NCI-H69 (cell line): ENCODE data around the gene KDR.

Source experiments
- DNase-seq: peaks from one replicate; lab custom pipeline; 2025; lab: John Stamatoyannopoulos, UW

The KDR gene

DNA sequence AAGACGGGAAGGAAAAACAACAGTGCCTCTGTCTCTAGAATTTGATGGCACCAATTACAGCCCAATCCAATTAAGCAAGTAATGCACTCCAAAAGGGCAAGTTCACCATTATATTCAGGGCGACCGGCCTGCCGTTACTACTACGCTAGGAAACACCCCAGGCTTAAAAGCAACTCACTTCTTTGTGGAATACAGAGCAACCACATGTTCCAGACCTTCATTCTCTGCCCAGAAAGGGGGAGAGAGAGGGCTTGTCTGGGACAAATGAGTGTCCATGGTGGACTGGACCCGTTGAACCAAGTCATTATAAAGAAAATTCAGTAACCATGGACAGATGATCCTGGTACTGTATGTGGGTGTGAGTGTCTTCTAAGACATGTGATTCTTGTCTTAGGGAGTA, 1.6 kb downstream of the KDR start:
- DNase-seq = no peak

DNA sequence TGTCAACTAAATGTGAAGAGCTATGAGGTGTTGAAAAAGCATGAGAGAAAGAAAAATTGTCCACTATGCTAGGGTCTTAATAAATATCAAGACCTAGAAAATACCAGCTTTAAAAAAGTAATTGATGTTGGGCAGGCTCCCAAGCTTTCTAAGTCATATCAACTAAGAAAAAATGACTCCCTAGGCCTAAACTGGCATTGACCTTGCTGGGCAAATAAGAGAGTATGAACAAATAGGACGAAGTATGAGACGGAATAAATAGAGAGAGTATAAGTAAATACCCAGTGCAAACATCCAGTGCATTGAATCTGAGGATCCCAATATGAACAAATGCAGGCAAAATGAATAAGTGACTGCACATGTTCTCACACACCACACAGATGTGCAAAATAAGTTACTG, 3.2 kb downstream of the KDR start:
- no peak for DNase-seq

DNA sequence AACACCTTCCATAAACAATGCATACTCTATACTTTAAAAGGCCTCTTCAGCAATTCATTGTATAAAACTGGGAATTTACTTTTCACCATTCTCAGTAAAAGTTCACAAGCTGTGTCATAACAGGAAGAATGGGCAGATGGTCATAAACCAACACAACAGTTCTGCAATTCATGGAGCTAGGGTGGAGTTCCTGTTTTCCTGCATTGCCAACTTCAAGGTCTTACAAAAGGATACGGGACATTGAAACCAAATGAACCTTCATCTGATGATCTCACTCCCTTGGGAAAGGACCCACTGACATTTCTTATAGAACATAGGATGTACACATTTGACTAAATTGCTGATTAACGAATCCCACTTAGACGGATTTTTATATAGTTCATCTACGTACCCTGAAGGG, 4.1 kb downstream of the KDR start:
- no peak for DNase-seq

DNA sequence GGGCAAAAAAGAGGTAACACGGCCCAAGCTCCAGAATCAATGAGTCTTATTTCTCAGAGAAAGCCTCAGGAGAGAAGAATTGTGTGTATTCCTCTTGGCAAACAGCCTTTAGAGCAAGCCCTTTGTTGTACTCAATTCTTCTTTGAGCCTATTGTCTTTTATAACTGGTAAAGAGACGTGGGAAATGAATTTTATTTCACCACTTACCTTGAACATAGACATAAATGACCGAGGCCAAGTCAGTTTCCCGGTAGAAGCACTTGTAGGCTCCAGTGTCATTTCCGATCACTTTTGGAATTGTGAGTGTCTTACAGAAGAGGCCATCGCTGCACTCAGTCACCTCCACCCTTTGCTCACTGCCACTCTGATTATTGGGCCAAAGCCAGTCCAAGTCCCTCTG, 7.0 kb downstream of the KDR start:
- no peak for DNase-seq

DNA sequence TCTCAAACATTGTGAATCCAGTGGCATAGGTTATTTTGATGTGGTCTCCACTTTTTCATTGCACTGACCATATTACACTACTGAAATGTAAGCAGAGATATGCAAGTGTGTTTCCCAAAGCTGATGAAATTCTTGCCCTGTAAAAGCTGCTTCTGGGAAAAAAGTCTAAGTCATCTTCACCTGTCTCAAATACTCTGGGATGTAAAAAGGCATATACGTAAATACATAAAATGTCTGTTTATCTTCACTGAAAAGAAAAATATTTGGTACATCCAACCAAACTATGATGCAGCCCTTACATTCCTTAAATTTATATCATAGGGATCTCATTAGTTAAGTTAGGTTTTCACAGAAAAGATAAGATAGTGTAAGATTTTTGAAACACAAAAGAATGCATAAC, 7.9 kb downstream of the KDR start:
- DNase-seq = no peak

DNA sequence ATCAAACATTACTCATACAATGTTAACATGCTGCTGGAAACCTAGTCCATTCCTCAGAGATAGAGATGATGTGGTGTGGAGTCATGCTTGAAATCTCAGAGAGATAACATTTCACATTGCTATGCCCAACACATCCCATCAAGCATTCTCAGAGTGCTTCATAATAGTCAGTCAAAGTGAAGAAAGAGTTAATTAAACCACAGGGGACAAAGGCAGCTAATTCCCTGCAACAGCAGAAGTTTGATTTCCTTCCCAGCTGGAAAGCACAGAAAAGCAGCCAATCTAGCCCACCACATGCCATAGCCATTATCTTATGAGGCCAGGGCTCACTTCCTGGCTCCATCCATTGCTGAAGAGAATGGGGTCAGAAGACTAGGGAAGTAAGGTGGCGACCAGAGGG, 8.9 kb downstream of the KDR start:
- DNase-seq = no peak

DNA sequence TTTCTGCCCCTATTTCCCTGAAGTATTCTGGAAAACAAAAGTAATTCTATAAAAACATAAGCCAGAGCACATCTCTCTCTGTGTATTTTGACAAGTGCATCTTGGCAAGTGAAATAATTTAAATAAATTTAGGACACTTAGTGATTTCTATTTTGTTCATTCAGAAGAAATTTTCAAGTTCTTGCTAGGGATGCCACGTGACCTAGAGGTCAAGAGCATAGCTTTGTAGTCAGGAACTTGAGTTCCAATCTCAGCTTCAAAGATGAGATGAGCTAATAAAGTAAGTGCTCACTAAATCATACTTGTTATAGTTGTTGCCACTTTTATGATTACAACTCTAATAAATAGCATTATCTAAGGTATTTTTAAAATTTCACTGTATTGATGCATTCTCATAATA, 13.8 kb downstream of the KDR start:
- DNase-seq = no peak

DNA sequence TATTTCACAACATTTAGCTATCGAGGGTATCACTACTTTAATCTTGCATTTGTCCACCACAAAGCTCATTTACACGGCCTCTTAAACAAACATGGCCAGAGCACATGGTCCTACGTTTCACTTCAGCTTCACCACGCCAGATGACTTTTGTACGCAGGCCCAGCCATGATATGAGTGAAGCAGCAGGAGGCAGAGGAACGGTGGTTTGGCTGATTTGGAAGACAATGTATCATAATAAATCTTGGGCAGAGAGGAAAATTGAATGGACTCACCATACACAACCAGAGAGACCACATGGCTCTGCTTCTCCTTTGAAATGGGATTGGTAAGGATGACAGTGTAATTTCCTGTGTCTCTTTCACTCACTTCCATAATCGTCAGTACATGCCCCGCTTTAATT, 15.3 kb downstream of the KDR start:
- no peak for DNase-seq

DNA sequence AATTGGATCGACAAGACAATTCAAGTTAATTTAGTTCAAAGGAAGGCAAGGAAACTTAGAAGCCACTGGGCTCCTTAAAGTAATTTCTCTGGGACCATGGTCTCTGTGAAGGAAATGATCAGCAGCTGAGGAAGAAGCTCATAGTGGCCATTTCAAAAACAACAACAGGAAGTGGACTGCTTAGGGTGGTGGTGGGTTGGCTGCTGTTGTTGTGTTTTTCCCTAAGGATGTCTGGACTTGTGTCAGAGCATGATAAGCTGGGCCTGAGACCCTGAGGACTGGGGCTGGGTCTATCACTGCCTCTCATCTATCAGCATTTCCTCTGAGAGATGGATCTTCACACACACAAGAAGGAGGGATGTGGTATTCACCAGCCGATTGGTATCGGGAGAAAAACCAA, 18.3 kb downstream of the KDR start:
- no peak for DNase-seq

DNA sequence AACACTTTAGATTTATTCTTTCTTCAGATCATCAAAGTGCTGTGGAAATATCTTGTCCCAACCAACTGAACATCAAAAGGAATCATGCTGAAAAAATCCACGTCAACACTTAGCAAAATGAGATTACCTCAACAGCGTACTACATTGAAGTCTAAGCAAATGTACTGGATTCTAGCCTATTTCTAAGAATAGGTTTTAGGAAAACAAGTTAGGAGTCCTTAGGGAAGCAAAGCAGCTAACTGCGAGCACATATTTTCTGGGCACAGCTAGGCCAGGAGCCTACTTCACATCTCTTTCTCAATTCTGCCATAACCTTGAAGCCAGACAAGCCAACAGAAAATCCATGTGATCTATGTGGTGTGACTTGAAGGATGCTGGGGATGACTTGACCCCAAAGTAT, 22.2 kb downstream of the KDR start:
- no peak for DNase-seq

DNA sequence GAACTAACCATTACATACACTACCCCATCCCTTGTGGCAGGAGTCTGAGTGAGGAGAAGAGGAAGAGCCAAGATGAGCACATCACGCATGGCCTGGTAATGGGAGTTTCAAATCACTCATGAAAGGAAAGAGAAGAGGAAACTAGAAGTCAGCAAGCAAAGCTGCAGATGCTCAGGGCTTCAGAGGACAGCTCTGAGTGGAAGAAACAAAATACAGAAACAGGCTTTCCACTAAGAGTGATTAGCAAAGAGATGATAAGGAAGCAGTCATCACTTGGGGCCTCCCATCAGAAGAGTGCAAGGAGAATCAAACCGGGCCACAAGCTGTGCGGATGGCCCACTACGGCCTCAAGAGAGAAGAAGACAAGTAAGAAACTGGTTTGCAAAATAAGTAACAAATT, 25.6 kb downstream of the KDR start:
- no peak for DNase-seq

DNA sequence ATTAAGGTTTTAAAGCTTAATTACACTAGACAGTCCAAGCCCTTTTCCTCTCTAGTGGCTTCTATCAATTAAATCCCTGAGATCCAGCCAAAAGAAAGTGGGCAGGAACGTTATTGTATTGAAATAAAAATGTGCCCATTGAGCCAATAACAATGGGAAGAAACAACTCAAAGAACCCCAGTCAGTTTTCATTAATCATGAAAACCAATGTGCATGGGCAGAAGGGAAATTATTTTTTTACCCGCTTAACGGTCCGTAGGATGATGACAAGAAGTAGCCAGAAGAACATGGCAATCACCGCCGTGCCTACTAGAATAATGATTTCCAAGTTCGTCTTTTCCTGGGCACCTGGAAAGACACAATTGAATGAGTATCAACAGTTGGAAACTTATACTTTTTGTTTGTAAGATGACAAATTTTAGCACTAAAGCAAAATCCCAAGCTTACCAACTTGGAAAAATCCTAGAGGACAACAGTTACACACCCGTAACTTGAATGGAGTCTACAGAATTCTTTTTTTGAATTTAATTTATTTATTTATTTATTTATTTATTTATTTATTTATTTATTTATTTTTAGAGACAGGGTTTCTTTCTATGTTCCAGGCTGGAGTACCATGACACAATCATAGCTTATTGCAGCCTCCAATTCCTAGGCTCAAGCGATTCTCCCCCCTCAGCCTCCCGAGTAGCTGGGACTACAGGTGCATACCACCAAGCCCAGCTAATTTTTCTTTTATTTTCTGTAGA, 26.8 kb downstream of the KDR start:
- no peak for DNase-seq

DNA sequence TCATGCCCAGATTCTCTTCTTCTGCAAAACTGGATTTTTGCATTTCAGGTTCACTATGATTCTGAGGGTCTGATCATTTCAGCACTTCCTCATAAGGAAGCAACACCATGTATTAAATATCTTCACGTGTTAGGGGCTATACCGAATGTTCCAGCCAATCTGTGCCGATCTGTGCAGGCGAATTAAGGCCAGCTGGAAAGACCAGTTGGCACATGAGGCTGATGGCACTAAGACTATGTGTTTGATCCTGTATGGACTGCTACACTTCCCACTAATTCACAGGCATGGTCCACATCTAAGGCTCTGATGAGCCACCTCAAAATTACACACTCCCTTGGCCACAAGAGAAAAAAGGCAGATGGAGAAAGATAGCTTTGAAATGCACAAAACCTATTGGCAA, 28.8 kb downstream of the KDR start:
- DNase-seq = no peak

DNA sequence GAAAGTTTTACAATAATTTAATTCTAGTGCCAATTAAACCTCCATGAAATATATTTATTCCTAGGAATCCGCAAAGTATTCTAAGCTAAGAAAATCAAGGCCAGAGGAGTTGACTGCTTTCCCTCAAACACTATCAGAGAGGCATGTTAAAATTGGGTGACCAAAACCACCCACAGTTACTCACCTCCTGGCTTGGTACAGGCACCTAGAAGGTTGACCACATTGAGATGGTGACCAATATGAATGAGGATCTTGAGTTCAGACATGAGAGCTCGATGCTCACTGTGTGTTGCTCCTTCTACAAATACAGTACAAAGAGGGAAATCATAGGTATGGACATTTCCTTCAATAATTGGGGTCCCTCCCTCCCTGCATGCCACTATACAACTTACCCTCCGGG, 29.4 kb downstream of the KDR start:
- no peak for DNase-seq

DNA sequence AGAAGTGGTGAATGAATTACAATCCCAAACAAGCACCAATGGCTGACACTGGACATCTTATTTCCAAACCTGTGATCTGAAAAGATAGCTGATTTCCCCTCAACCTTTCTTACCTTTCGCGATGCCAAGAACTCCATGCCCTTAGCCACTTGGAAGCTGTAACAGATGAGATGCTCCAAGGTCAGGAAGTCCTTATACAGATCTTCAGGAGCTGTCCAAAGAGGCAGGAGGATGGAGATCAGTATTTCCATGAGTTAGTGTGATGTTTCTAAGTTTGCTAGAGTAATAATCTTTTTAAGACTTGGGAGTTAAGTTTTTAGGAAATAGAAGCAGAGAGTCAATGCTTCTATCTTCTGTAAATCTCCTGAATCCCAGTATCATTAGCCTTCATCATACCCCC, 32.9 kb downstream of the KDR start:
- no peak for DNase-seq

DNA sequence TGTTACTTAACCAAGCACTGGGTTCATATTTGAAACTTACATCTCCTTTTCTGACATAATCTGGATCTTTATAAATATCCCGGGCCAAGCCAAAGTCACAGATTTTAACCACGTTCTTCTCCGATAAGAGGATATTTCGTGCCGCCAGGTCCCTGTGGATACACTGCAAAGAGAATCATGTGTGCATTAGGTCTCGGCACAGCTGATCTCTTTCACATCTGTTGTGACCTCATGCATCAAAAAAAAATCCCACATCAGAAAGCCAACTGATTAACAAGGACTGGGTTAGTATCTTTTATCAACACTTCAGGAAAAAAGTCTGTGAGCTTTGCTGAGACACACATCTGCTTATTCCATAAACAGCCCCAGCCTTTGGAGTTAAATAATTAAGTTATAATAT, 35.5 kb downstream of the KDR start:
- no peak for DNase-seq

DNA sequence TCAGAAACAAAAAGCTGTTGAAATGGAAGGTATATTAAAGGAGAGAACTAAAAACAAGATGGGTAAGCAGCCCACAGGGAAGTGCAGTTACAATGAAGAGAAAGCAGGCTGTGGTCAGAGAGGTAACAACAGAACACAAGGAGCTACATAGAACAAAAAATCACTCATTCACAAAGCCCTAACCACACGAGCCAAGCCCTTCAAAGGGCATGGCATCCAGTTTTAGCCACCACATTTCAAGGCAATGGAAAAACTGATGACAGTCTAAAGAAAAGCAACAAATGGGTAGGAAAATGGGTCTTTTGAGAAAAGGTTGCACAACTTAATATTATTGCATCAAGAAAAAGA, 37.5 kb downstream of the KDR start:
- no peak for DNase-seq

DNA sequence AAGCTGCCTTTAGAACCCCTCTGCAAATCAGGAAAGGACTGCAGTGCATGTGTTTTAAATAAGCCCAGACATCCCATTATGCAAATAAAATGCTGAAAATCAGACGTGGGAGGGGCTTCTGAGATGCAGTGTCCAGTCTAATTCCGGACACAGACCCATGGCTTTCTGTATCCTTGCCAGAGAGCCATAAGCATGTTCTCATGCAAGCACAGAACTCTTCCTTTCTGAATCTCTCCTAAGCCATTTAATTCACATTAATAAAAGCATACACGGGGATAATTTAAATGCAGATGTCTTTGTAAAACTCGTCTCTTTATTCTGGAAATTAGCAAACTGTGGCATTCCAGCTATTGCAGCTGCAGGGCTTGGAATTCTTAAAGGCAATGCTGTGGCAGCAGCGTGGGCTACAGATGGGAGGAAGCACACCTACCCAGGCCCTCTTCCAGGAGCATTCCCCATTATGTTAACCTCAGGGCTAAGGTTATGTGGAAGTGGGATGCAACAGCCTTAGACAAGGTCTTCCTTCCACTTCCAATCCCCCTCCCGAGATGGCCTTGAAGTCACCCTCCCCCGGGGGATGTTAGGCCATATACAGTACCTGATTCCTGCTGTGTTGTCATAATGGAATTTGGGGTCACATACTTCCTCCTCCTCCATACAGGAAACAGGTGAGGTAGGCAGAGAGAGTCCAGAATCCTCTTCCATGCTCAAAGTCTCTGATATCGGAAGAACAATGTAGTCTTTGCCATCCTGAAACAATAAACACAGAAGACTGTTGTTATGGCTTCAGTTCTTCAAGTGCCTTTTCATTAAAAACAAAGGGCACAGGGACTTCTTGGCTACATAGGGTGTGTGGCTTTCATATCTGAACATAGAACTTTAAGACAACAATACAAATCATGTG, 38.1 kb downstream of the KDR start:
- no peak for DNase-seq

DNA sequence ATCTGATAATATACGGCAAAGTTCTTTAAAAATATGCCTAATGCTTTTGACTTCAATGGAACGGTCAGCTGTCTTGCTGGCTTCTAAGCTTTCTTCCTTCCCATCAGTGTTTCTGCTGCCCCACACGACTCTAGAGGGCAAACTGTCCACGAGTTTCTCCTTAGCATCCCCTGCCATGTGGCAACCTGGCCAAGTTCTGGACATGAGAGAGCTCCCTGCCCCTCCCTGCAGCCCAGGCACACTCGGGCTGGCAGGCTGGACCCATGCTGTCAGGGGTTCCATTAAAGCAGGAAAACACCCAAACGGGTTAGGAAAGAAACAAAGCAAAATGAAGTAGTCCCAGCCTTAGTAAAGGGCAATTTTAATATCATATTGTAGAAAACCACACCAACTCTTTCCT, 38.8 kb downstream of the KDR start:
- DNase-seq = no peak

DNA sequence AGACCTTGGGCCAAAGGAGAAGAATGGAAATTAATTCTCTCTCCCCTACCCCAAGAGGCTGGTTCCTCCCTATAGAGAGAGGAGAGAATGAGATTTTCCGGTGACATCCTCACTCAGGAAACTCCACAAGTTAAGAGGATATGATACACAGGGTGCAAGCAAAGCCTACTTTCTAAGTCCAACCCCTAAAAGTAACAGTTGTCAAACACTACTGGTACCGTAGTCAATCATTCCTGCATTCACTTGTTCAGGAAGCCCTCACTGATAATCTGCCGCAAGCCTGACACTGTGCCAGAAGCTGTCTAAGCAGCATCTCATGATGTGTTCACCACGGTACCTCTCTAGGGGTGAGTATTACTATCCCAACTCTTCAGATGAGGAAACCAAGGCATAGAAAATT, 41.7 kb downstream of the KDR start:
- DNase-seq = no peak

DNA sequence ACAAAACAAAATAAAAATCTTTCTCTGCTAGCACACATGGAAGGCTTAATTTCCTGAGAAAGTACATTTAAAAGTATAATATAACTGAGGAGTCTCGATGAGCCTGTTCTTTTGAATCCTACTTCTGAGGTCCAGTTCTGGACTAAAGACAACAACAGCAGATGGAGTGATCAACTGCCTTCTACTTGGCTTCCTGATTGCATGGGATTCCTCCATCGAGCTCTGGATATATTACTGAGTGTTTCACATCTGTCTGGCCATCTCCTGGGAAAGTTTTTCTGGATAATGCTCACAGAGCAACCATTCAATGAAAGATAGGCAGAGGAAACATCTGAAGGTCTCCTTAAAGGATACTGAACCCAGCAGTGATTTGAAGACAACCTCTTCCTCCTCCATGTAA, 42.6 kb downstream of the KDR start:
- DNase-seq = no peak

DNA sequence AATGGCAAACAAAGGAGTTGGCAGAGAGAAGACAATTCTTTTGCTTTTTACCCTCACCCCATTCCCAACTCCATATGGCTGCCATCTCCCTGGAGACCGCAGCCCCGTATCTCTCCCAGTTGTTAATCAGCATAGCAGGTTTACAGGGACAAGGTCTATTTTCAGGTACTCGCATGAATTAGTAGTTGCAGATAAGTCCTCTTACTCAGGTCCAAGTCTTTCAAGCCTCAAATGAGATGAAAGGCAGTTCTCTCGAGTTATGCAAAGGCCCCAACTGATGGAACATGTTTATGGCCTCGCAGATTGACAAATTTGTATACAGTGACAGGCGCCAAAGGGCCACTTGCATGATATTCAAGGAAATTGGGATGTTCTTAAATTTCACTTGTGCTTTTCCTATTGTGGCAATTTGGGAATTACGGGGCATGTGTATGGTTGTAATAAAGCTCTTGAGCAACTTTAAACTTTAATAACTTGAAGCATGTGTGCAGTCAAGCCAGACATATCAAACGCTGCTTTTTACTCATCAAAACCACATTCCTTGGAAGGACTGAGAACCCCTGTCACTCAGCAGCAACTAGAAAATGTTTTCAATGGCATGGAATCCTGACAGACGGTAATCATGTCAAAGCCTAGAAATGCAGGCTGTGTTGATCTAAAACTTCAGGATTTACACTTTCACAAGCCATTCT, 45.1 kb downstream of the KDR start:
- DNase-seq = no peak
